Thyroid gland (tissue), 4 donors: Measurements from ENCODE around the gene PREX1. TPM values are rescaled to one million over a fixed set of nuclear protein-coding genes. Genes with fewer than 3 reads are reported as not detected.

Experiments
- DNase-seq, 2 donors: peaks; one replicate each; pipeline ENCODE4 v3.0.0-alpha.2; 2019
- H3K27ac ChIP-seq, 3 donors: fragments of 200-600 bp; sonication (generic); 1 replicate in 2 of 3; 2 replicates in 1 of 3; pipeline ENCODE4 v1.5.1; 2016 to 2019; ENCODE audit warnings: mild to moderate bottlenecking in 1 of 3, moderate library complexity in 1 of 3
- H3K27me3 ChIP-seq: fragments of 200-600 bp; sonication (generic); one replicate; pipeline ENCODE4 v1.5.1; 2019
- H3K36me3 ChIP-seq, 2 donors: fragments of 200-600 bp; sonication (generic); one replicate each; pipeline ENCODE4 v1.5.1; 2016 to 2019
- H3K4me1 ChIP-seq, 2 donors: fragments of 200-600 bp; sonication (generic); one replicate each; pipeline ENCODE4 v1.5.1; 2017 to 2019
- H3K4me3 ChIP-seq, 3 donors: fragments of 200-600 bp; sonication (generic); replicated peaks in 1 of 3; 1 replicate in 2 of 3; 2 replicates in 1 of 3; pipeline ENCODE4 v1.5.1; 2016; ENCODE audit warnings: mild to moderate bottlenecking in 1 of 3
- H3K9me3 ChIP-seq: fragments of 200-600 bp; sonication (generic); one replicate; pipeline ENCODE4 v1.5.1; 2017
- CTCF ChIP-seq, 6 experiments: fragments of 200-600 bp in 3 of 6; fragments of 450-650 bp in 3 of 6; sonication (generic) in 3 of 6; IDR thresholded peaks; one replicate each; pipeline ENCODE4 v1.5.1; 2016 to 2019; ENCODE audit warnings: antibody characterized with exemption in 6 of 6, mild to moderate bottlenecking in 2 of 6, inconsistent platforms in 1 of 6, moderate library complexity in 1 of 6
- POLR2A ChIP-seq, 2 donors: fragments of 450-650 bp; IDR thresholded peaks; one replicate each; pipeline ENCODE4 v1.6.1; 2017; ENCODE audit warnings: antibody characterized with exemption in 2 of 2, mild to moderate bottlenecking in 2 of 2, moderate library complexity in 1 of 2
- WGBS, 2 donors: methylation state at CpG; one replicate each; pipeline ENCODE4 v1.1.5; 2017; 5-methylcytosine and 5-hydroxymethylcytosine counted together
- intact Hi-C: fragments of 100-400 bp; cut with DNase I; formaldehyde crosslinking; loops from one replicate; pipeline ENCODE4 v1.15.1; 2023
- total RNA-seq, 4 donors: library from RNA; depleted of rRNA; stranded (reverse); fragments of >200 nt; gene quantifications; one replicate each; pipeline ENCODE4 v1.2.3, GENCODE V29; 2016

Gene PREX1
- total RNA-seq, 4 donors from 2014 or later: 10.2 to 42.7 (median 18.7) TPM

GRCh38 chr20:48735112-48735511, 92.7 kb downstream of the PREX1 start:
- intact Hi-C loops: no loop called here

DNA sequence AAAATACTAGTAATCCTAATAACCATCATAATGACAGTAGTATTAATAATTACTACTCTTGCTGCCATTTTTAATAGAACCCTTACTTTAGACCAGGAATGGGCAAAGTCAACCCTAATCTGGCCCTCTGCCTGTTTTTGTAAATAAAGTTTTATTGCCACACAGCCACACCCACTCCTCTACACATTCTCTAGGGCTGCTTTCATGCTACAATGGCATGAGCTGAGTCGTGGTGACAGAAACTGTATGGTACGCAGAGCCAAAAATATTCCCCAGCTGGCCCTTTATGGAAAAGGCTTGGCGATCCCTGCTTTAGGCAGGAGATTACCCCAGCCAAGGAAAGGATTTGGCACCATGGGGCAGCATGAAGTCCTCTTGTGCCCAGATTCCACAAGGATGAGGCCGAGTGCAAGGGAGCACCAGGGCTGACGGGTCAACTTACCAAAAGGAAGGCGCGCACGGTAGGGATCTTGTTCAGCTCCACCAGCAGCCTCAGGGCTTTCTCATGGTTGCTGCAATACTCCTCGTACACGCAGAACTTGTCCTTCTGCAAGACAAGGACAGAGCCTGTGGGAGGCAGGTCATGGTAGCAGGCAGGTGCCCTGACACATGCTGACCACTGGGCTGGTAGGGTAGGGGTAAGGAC, 93.6 kb downstream of the PREX1 start:
- Histone ChIP-seq H3K27ac (no peak overlapping the region), H3K4me1 (no peaks in the 10 kb centered on the region)

More at GRCh38 chr20:48735112-48735511, 92.7 kb downstream of the PREX1 start:
- Histone ChIP-seq H3K4me3 (no peak overlapping the region), H3K27me3 (no peaks in the 10 kb centered on the region), H3K27ac (no peak overlapping the region), H3K4me1 (no peaks in the 10 kb centered on the region), H3K36me3 (no peaks in the 10 kb centered on the region), H3K9me3 (no peaks in the 10 kb centered on the region)
- no peak for DNase-seq
- 73 to 95% methylated on average over 5 of the region's 5 CpGs for WGBS, 2 donors
- no peak for TF ChIP-seq POLR2A (IDR thresholded peaks at IDR 0.05)
- TF ChIP-seq CTCF (IDR thresholded peaks at IDR 0.05): no peak

DNA sequence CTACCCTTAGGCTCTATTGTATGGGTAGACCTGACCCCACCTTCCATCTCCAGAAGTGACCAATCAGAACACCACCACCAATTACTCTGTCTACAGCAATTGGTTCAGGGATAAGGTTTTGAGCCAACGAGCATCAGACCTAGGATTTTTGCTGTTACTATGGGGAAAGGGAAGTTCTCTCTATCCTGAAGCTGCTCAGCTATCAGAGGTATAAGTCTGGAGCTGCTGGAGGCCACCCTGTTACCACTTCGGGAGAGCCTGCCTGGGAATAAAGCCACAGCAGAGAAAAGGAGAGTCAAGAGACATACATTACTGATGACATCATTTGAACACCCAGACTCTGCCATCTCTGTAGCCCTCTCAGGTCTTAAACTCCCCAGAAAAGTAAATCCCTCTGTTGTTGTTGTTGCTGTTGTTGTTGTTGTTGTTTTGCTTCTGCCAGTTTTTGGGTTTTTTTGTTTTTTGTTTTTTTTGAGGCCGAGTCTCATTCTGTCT, 94.5 kb downstream of the PREX1 start:
- Histone ChIP-seq H3K27ac (no peak overlapping the region), H3K27me3 (no peaks in the 10 kb centered on the region), H3K4me1 (no peaks in the 10 kb centered on the region), H3K9me3 (no peaks in the 10 kb centered on the region), H3K36me3 (no peaks in the 10 kb centered on the region), H3K4me3 (no peak overlapping the region)
- intact Hi-C loops: no loop called here
- WGBS, 2 donors: 93 to 95% methylated on average over 3 of the region's 3 CpGs
- DNase-seq: no peak
- TF ChIP-seq CTCF (IDR thresholded peaks at IDR 0.05) (no peak), POLR2A (IDR thresholded peaks at IDR 0.05) (no peak)

More for the DNA sequence above, 93.6 kb downstream of the PREX1 start:
- Histone ChIP-seq H3K27me3 (no peaks in the 10 kb centered on the region), H3K9me3 (no peaks in the 10 kb centered on the region), H3K4me3 (no peak overlapping the region), H3K36me3 (no peaks in the 10 kb centered on the region)
- DNase-seq: no peak
- 93 to 94% methylated on average over 10 of the region's 10 CpGs for WGBS, 2 donors
- intact Hi-C loops: no loop called here
- TF ChIP-seq POLR2A (IDR thresholded peaks at IDR 0.05) (no peak), CTCF (IDR thresholded peaks at IDR 0.05) (no peak)

GRCh38 chr20:48732081-48732829, 95.5 kb downstream of the PREX1 start:
- Histone ChIP-seq H3K9me3 (no peaks in the 10 kb centered on the region), H3K36me3 (no peaks in the 10 kb centered on the region), H3K4me3 (no peak overlapping the region), H3K27ac (no peak overlapping the region), H3K4me1 (no peaks in the 10 kb centered on the region), H3K27me3 (no peaks in the 10 kb centered on the region)
- TF ChIP-seq CTCF (IDR thresholded peaks at IDR 0.05) (no peak), POLR2A (IDR thresholded peaks at IDR 0.05) (no peak)
- DNase-seq: no peak
- intact Hi-C loops: no loop called here
- 76 to 81% methylated on average over 12 of the region's 12 CpGs for WGBS, 2 donors

DNA sequence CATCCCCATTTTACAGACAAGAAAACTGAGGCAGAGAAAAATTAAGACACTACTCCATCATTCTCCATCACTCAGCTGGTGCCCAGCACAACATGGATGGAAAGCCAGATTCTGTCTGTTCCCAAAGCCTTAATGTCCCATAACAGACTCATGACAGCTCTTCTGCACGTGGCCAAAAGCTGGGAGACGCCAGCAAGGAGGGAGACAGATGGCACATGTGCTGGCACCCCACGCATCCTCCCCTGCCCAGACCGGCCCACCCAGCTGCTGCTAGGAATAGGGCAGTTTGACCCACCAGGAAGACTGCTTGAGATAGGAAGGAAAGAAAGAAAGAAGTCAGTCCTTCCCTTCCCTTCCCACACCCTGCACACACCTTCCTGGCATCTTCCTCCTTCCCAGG, 96.3 kb downstream of the PREX1 start:
- intact Hi-C loops: no loop called here
- Histone ChIP-seq H3K27me3 (no peaks in the 10 kb centered on the region), H3K4me1 (no peaks in the 10 kb centered on the region), H3K27ac (no peak overlapping the region), H3K36me3 (no peaks in the 10 kb centered on the region), H3K9me3 (no peaks in the 10 kb centered on the region), H3K4me3 (no peak overlapping the region)
- WGBS, 2 donors: 94 to 96% methylated on average over 4 of the region's 4 CpGs
- no peak for TF ChIP-seq CTCF (IDR thresholded peaks at IDR 0.05)
- no peak for TF ChIP-seq POLR2A (IDR thresholded peaks at IDR 0.05)
- DNase-seq: no peak
